Amygdala (tissue), 56 donors: ENCODE measurements around the gene ALDH3A1.
A peak's percentile ranks its signal among the peaks of the same experiment; 100 is the strongest.

Experiments used
- DNase-seq, 56 donors: peaks; one replicate each; lab custom pipeline; 2025; lab: John Stamatoyannopoulos, UW

Gene ALDH3A1

GRCh38 chr17:19707728-19708221 lies 40.3 kb downstream of the ALDH3A1 start:
- DNase-seq, result no peak

GRCh38 chr17:19706791-19707727 lies 41.0 kb downstream of the ALDH3A1 start:
- no peak for DNase-seq

- DNase-seq, result peak in 1 of 56 donors; percentile 20
Measured at GRCh38 chr17:19705771-19706770, 42.0 kb downstream of the ALDH3A1 start.

- DNase-seq, result no peak
Measured at GRCh38 chr17:19705201-19705600, 42.9 kb downstream of the ALDH3A1 start.

GRCh38 chr17:19703828-19704613 lies 44.1 kb downstream of the ALDH3A1 start:
- no peak for DNase-seq

- no peak for DNase-seq
Measured at GRCh38 chr17:19703106-19703827, 44.8 kb downstream of the ALDH3A1 start.

GRCh38 chr17:19702217-19702641 lies 45.9 kb downstream of the ALDH3A1 start:
- no peak for DNase-seq
